ENCODE measurements around the gene SLC22A13. TPM values are rescaled to one million over a fixed set of nuclear protein-coding genes. Genes with fewer than 3 reads are reported as not detected.

Gene SLC22A13
- total RNA-seq, 4 donors from 2014 or later, result 0.13 to 0.17 TPM; not detected in 2

- TF ChIP-seq, protein P1, sequence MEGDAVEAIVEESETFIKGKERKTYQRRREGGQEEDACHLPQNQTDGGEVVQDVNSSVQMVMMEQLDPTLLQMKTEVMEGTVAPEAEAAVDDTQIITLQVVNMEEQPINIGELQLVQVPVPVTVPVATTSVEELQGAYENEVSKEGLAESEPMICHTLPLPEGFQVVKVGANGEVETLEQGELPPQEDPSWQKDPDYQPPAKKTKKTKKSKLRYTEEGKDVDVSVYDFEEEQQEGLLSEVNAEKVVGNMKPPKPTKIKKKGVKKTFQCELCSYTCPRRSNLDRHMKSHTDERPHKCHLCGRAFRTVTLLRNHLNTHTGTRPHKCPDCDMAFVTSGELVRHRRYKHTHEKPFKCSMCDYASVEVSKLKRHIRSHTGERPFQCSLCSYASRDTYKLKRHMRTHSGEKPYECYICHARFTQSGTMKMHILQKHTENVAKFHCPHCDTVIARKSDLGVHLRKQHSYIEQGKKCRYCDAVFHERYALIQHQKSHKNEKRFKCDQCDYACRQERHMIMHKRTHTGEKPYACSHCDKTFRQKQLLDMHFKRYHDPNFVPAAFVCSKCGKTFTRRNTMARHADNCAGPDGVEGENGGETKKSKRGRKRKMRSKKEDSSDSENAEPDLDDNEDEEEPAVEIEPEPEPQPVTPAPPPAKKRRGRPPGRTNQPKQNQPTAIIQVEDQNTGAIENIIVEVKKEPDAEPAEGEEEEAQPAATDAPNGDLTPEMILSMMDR (IDR thresholded peaks at IDR 0.05), result no peak
- no peak for TF ChIP-seq POLR2A (IDR thresholded peaks at IDR 0.05)
- no peak overlapping the region for H3K4me3 ChIP-seq (ENCODE audit: low read depth, poor library complexity, severe bottlenecking)
- no peak for DNase-seq (ENCODE audit: low spot score in 2 of 2)
- intact Hi-C loops (cut with DNase I; ENCODE audit: low total_unique reads), result no loop called here
Measured at GRCh38 chr3:38327335-38328009, 61.9 kb downstream of the SLC22A13 start.

Other genes with a start within 250 kb of the SLC22A13 start
- 10 to 100 TPM; 30.2 to 55.4 (median 43.8) TPM for gene PLCD1, start 236.2 kb upstream of the SLC22A13 start, total RNA-seq
- 1 to 10 TPM in 1 of 4 donors, under 1 TPM in 3; 0.08 to 2.9 (median 0.57) TPM for gene DLEC1, start 226.6 kb upstream of the SLC22A13 start, total RNA-seq
- gene ACAA1, start 128.7 kb upstream of the SLC22A13 start, total RNA-seq, result 10 to 100 TPM; 28.1 to 50.1 (median 40.2) TPM
- gene MYD88, start 127.2 kb upstream of the SLC22A13 start, total RNA-seq, result 10 to 100 TPM; 22.9 to 32.2 (median 23.6) TPM
- 10 to 100 TPM; 23.4 to 36.1 (median 31.6) TPM for gene OXSR1, start 100.3 kb upstream of the SLC22A13 start, total RNA-seq
- under 1 TPM in 2 of 4 donors, not detected in 2; 0.10 to 0.45 TPM for gene SLC22A14, start 16.5 kb downstream of the SLC22A13 start, total RNA-seq
- gene XYLB, start 81.0 kb downstream of the SLC22A13 start, total RNA-seq, result 1 to 10 TPM; 1.1 to 2.6 (median 2.1) TPM
- gene ACVR2B, start 188.1 kb downstream of the SLC22A13 start, total RNA-seq, result 1 to 10 TPM; 2.5 to 6.0 (median 3.8) TPM
- gene EXOG, start 230.5 kb downstream of the SLC22A13 start, total RNA-seq, result 1 to 10 TPM in 3 of 4 donors, under 1 TPM in 1; 0.34 to 3.9 (median 3.1) TPM